Cardiac muscle cell (in vitro differentiated cells and primary cell): ENCODE measurements around the gene VWA8. TPM values are rescaled to one million over a fixed set of nuclear protein-coding genes. Genes with fewer than 3 reads are reported as not detected.
"Not testable (repeated sequence)": the region's sequence is repeated elsewhere in the genome, so short reads cannot be mapped to it uniquely, and the experiment has no call there.

Experiments
- DNase-seq, 2 donors: peaks; one replicate each; pipeline versions ENCODE4 v3.0.0 to v3.0.0-alpha.2; 2010 to 2017; ENCODE audit warnings: low read depth in 1 of 2, low spot score in 1 of 2
- H3K27ac ChIP-seq: fragments of 200-600 bp; sonication (generic); 2 replicates; pipeline ENCODE4 v1.5.1; 2016
- H3K27me3 ChIP-seq: fragments of 200-600 bp; sonication (generic); 2 replicates; pipeline ENCODE4 v1.6.0; 2016; ENCODE audit warnings: control low read depth
- H3K36me3 ChIP-seq: fragments of 200-600 bp; sonication (generic); 2 replicates; pipeline ENCODE4 v1.5.1; 2016; ENCODE audit warnings: control low read depth
- H3K4me1 ChIP-seq: fragments of 200-600 bp; sonication (generic); 2 replicates; pipeline ENCODE4 v1.8.1; 2017; ENCODE audit warnings: low read depth, mild to moderate bottlenecking, mixed run types
- H3K4me3 ChIP-seq: fragments of 200-600 bp; sonication (generic); 2 replicates; pipeline ENCODE4 v1.5.1; 2016; ENCODE audit warnings: mild to moderate bottlenecking
- H3K9me3 ChIP-seq: fragments of 200-600 bp; sonication (generic); 2 replicates; pipeline ENCODE4 v1.5.1; 2017; ENCODE audit warnings: low read depth, mild to moderate bottlenecking, control low read depth
- CTCF ChIP-seq: IDR thresholded peaks from 2 replicates; pipeline ENCODE4 v1.5.1; 2012; ENCODE audit warnings: low read depth, mild to moderate bottlenecking, low read length
- polyA plus RNA-seq: library from polyadenylated mRNA; unstranded; fragments of >200 nt; fragmentation: Nextera tagmentation; extraction: Ambion mirVana; gene quantifications from 2 replicates; pipeline ENCODE4 v1.2.1, GENCODE V29; 2016
- total RNA-seq: library from RNA; depleted of rRNA; stranded (reverse); fragments of >200 nt; gene quantifications from 2 replicates; pipeline ENCODE4 v1.2.3, GENCODE V29; 2016

The VWA8 gene
- total and polyA plus RNA-seq, 2 experiments from 2014 or later: 9.4 to 22.9 TPM

GRCh38 chr13:41900918-41901317 lies 60.0 kb downstream of the VWA8 start:
- H3K27me3 ChIP-seq: no peaks in the 10 kb centered on the region
- H3K36me3 ChIP-seq: no peaks in the 10 kb centered on the region
- DNase-seq: no peak
- no peaks in the 10 kb centered on the region for H3K4me1 ChIP-seq
- no peak overlapping the region for H3K4me3 ChIP-seq
- TF ChIP-seq CTCF: no peak
- H3K27ac ChIP-seq: no peak overlapping the region
- H3K9me3 ChIP-seq: no peaks in the 10 kb centered on the region

- not testable (repeated sequence) for H3K27ac ChIP-seq, H3K4me3 ChIP-seq, DNase-seq, H3K27me3 ChIP-seq, H3K9me3 ChIP-seq, H3K36me3 ChIP-seq, H3K4me1 ChIP-seq
Observed at GRCh38 chr13:41898411-41898810, 62.5 kb downstream of the VWA8 start.

- H3K4me1 ChIP-seq: no peaks in the 10 kb centered on the region
- no peaks in the 10 kb centered on the region for H3K9me3 ChIP-seq
- H3K36me3 ChIP-seq: no peaks in the 10 kb centered on the region
- H3K27ac ChIP-seq: no peak overlapping the region
- no peak overlapping the region for H3K4me3 ChIP-seq
- peak in 1 of 2 donors; percentile 33 for DNase-seq
- TF ChIP-seq CTCF: no peak
- H3K27me3 ChIP-seq: no peaks in the 10 kb centered on the region
Observed at GRCh38 chr13:41897126-41897525, 63.8 kb downstream of the VWA8 start.

GRCh38 chr13:41895478-41895877 lies 65.4 kb downstream of the VWA8 start:
- TF ChIP-seq CTCF: no peak
- Histone ChIP-seq H3K9me3 (no peaks in the 10 kb centered on the region), H3K4me3 (no peak overlapping the region), H3K4me1 (no peaks in the 10 kb centered on the region), H3K27ac (no peak overlapping the region), H3K27me3 (no peaks in the 10 kb centered on the region), H3K36me3 (no peaks in the 10 kb centered on the region)
- DNase-seq: no peak

- Histone ChIP-seq H3K27me3 (no peaks in the 10 kb centered on the region), H3K4me3 (no peak overlapping the region), H3K9me3 (no peaks in the 10 kb centered on the region), H3K4me1 (peaks cover 5% of the 10 kb centered on the region), H3K27ac (no peak overlapping the region), H3K36me3 (peaks cover 1% of the 10 kb centered on the region)
- TF ChIP-seq CTCF: no peak
- no peak for DNase-seq
Observed at GRCh38 chr13:41891119-41891518, 69.8 kb downstream of the VWA8 start.

- Histone ChIP-seq H3K36me3 (peaks cover 19% of the 10 kb centered on the region), H3K4me1 (peaks cover under 1% of the 10 kb centered on the region), H3K27ac (no peak overlapping the region), H3K4me3 (no peak overlapping the region), H3K27me3 (no peaks in the 10 kb centered on the region), H3K9me3 (no peaks in the 10 kb centered on the region)
- DNase-seq: no peak
- no peak for TF ChIP-seq CTCF
Observed at GRCh38 chr13:41883147-41883546, 77.8 kb downstream of the VWA8 start.

- not testable (repeated sequence) for H3K4me1 ChIP-seq, H3K9me3 ChIP-seq, DNase-seq, H3K4me3 ChIP-seq, H3K27me3 ChIP-seq, H3K27ac ChIP-seq
- H3K36me3 ChIP-seq: peaks cover 23% of the 10 kb centered on the region
Observed at GRCh38 chr13:41881890-41882289, 79.0 kb downstream of the VWA8 start.
